GM12878 (cell line): ENCODE measurements around the gene HCK. TPM values are rescaled to one million over a fixed set of nuclear protein-coding genes. Genes with fewer than 3 reads are reported as not detected.

ENCODE experiments used
- ATAC-seq: fragments of 200-7000 bp; cut with Tn5 transposase; 3 replicates; pipeline ENCODE4 v1.9.1; 2020; ENCODE audit warnings: mild to moderate bottlenecking, moderate library complexity
- BruUV-seq: library from RNA; stranded (reverse); fragments of 400-500 nt; replicated peaks from 2 replicates; lab custom pipeline; 2021; lab: Mats Ljungman, UMichigan
- CTCF ChIA-PET: fragments of 300-600 bp; sonication (Branson Sonifier 250); formaldehyde crosslinking; extraction: SDS; loops from one replicate; lab custom pipeline; 2021; ENCODE audit warnings: inconsistent platforms; lab: Yijun Ruan, JAX
- POLR2A ChIA-PET: fragments of 350-600 bp; formaldehyde crosslinking; extraction: SDS; loops from one replicate; lab custom pipeline; 2021; ENCODE audit warnings: inconsistent platforms; lab: Charles Lee
- RAD21 ChIA-PET: fragments of 300-600 bp; sonication (Branson Sonifier 250); formaldehyde crosslinking; loops from one replicate; lab custom pipeline; 2023; ENCODE audit warnings: antibody characterized with exemption; ENCODE audit not compliant: unreplicated experiment; lab: Charles Lee
- SMC1A ChIA-PET: fragments of 300-600 bp; sonication (Branson Sonifier 250); formaldehyde crosslinking; loops from one replicate; lab custom pipeline; 2023; ENCODE audit not compliant: unreplicated experiment, uncharacterized antibody; lab: Charles Lee
- DNase-seq: peaks from one replicate; pipeline ENCODE4 v3.0.0-alpha.2; 2011; ENCODE audit warnings: low read depth, low spot score
- FAIRE-seq: peaks from 3 replicates; lab custom pipeline; 2011; peaks lifted over from hg19 to GRCh38; lab: Jason Lieb, UNC
- H2AFZ ChIP-seq: 2 replicates; pipeline ENCODE4 v1.6.0; 2011; ENCODE audit warnings: low read depth, low read length, control low read depth; ENCODE audit not compliant: control insufficient read depth
- H3K27ac ChIP-seq: 2 replicates; pipeline ENCODE4 v1.5.1; 2011; ENCODE audit warnings: control low read depth; ENCODE audit not compliant: control insufficient read depth, insufficient read depth
- H3K27me3 ChIP-seq, 2 experiments: replicated peaks in 1 of 2; 2 replicates each; pipeline versions ENCODE4 v1.6.0 to v1.6.1; 2011; ENCODE audit warnings: low read length in 1 of 2; ENCODE audit not compliant: control insufficient read depth in 2 of 2, insufficient read depth in 2 of 2
- H3K36me3 ChIP-seq, 2 experiments: 2 replicates each; pipeline ENCODE4 v1.5.1; 2011; ENCODE audit warnings: low read length in 1 of 2; ENCODE audit not compliant: control insufficient read depth in 2 of 2, insufficient read depth in 2 of 2
- H3K4me1 ChIP-seq: 2 replicates; pipeline ENCODE4 v1.6.1; 2011; ENCODE audit warnings: mild to moderate bottlenecking, low read length, moderate library complexity, mixed read lengths; ENCODE audit not compliant: control insufficient read depth, insufficient read depth
- H3K4me2 ChIP-seq: 2 replicates; pipeline ENCODE4 v1.6.0; 2011; ENCODE audit warnings: control low read depth; ENCODE audit not compliant: control insufficient read depth, insufficient read depth
- H3K4me3 ChIP-seq: fragments of 200-600 bp; sonication (generic); 2 replicates; pipeline ENCODE4 v1.5.1; 2016
- H3K79me2 ChIP-seq: 2 replicates; pipeline ENCODE4 v1.6.0; 2011; ENCODE audit warnings: low read length; ENCODE audit not compliant: control insufficient read depth, insufficient read depth
- H3K9ac ChIP-seq: 2 replicates; pipeline ENCODE4 v1.8.0; 2011; ENCODE audit warnings: low read length, control low read depth, mixed read lengths; ENCODE audit not compliant: control insufficient read depth, insufficient read depth
- H3K9me3 ChIP-seq: replicated peaks from 3 replicates; pipeline ENCODE4 v1.5.1; 2011; ENCODE audit warnings: mild to moderate bottlenecking, low read length; ENCODE audit not compliant: control insufficient read depth, insufficient read depth
- H4K20me1 ChIP-seq: 2 replicates; pipeline ENCODE4 v1.6.0; 2011; ENCODE audit not compliant: control insufficient read depth, insufficient read depth
- KLF5 ChIP-seq: fragments of 450-650 bp; IDR thresholded peaks from 2 replicates; pipeline ENCODE4 v1.6.1; 2014; ENCODE audit warnings: mild to moderate bottlenecking; ENCODE audit not compliant: partially characterized antibody
- NFYA ChIP-seq: IDR thresholded peaks from 2 replicates; pipeline ENCODE4 v1.6.1; 2011; ENCODE audit warnings: low read depth, mild to moderate bottlenecking, low read length, improper control_type of control experiment, borderline replicate concordance
- POLR2A ChIP-seq: IDR thresholded peaks from 2 replicates; pipeline ENCODE4 v1.6.1; 2011; ENCODE audit warnings: low read depth, mild to moderate bottlenecking, low read length
- POLR2AphosphoS2 ChIP-seq: IDR thresholded peaks from 2 replicates; pipeline ENCODE4 v1.6.1; 2011; ENCODE audit warnings: low read depth, mild to moderate bottlenecking, low read length, improper control_type of control experiment, moderate library complexity
- RAD21 ChIP-seq: IDR thresholded peaks from 2 replicates; pipeline ENCODE4 v1.6.1; 2011; ENCODE audit warnings: mild to moderate bottlenecking, low read depth, low read length, moderate library complexity; ENCODE audit not compliant: insufficient read depth
- SREBF2 ChIP-seq: IDR thresholded peaks from 2 replicates; pipeline ENCODE4 v1.6.1; 2012; ENCODE audit warnings: mild to moderate bottlenecking, low read length
- YBX1 ChIP-seq: fragments of 450-650 bp; IDR thresholded peaks from 2 replicates; pipeline ENCODE4 v1.6.1; 2016; ENCODE audit warnings: antibody characterized with exemption
- ZNF217 ChIP-seq: fragments of 450-650 bp; IDR thresholded peaks from 2 replicates; pipeline ENCODE4 v1.6.1; 2017; ENCODE audit warnings: antibody characterized with exemption, mild to moderate bottlenecking
- WGBS: methylation state at CpG from one replicate; pipeline ENCODE4 v1.1.6; 2016; ENCODE audit warnings: low lambda C conversion rate; ENCODE audit not compliant: insufficient replicate concordance, insufficient coverage; ENCODE audit errors: missing lambda C conversion rate; 5-methylcytosine and 5-hydroxymethylcytosine counted together
- in situ Hi-C: fragments of 300-500 bp; cut with MboI; formaldehyde crosslinking; loops from 9 replicates; pipeline ENCODE4 v1.14.3; 2018; ENCODE audit warnings: mixed read lengths
- intact Hi-C: fragments of 100-400 bp; cut with micrococcal nuclease; formaldehyde crosslinking; loops from one replicate; pipeline ENCODE4 v1.14.2; 2022; ENCODE audit not compliant: unreplicated experiment
- polyA plus RNA-seq, 11 experiments: library from polyadenylated mRNA; depleted of rRNA in 4 of 11; unstranded in 6 of 11; stranded (reverse) in 5 of 11; fragments of >200 nt; fragmentation: Nextera tagmentation in 4 of 11; fragmentation: Illumina TruSeq in 1 of 11; extraction: Ambion mirVana in 4 of 11; extraction: Trizol in 1 of 11; gene quantifications; 1 replicate in 1 of 11; 2 replicates in 10 of 11; pipeline versions ENCODE4 v1.2.1 to v1.2.3, GENCODE V29; 2011 to 2016; ENCODE audit warnings: inconsistent platforms in 2 of 11, missing spikeins in 2 of 11, low read depth in 1 of 11
- total RNA-seq, 4 experiments: library from RNA; depleted of rRNA in 3 of 4; stranded (reverse); fragments of >200 nt in 3 of 4; fragmentation: Illumina TruSeq in 1 of 4; extraction: Trizol in 1 of 4; gene quantifications; 2 replicates each; pipeline versions ENCODE4 v1.2.1 to v1.2.3, GENCODE V29; 2013 to 2021
- TF ChIP-seq, protein P1 (sequence below): fragments of 450-650 bp; IDR thresholded peaks from 2 replicates; pipeline ENCODE4 v1.6.1; 2014; ENCODE audit warnings: mild to moderate bottlenecking
- TF ChIP-seq, protein P2 (sequence below): fragments of 450-650 bp; IDR thresholded peaks from 2 replicates; pipeline ENCODE4 v1.6.1; 2016; ENCODE audit warnings: mild to moderate bottlenecking, moderate library complexity, borderline replicate concordance
- TF ChIP-seq, protein P3 (sequence below): fragments of 450-650 bp; IDR thresholded peaks from 2 replicates; pipeline ENCODE4 v1.6.1; 2018; ENCODE audit warnings: borderline replicate concordance, mild to moderate bottlenecking; ENCODE audit not compliant: partially characterized antibody
- TF ChIP-seq, protein P4 (sequence below): fragments of 450-650 bp; IDR thresholded peaks from 2 replicates; pipeline ENCODE4 v1.6.1; 2017; ENCODE audit warnings: mild to moderate bottlenecking, low read depth, inconsistent platforms; ENCODE audit not compliant: poor library complexity, severe bottlenecking

The HCK gene
- total and polyA plus RNA-seq, 10 of the 15 experiments (the other 5 are each of a cell fraction or from before 2014, with no cell fraction given), result 1.3 to 30.3 (median 18.5) TPM

DNA sequence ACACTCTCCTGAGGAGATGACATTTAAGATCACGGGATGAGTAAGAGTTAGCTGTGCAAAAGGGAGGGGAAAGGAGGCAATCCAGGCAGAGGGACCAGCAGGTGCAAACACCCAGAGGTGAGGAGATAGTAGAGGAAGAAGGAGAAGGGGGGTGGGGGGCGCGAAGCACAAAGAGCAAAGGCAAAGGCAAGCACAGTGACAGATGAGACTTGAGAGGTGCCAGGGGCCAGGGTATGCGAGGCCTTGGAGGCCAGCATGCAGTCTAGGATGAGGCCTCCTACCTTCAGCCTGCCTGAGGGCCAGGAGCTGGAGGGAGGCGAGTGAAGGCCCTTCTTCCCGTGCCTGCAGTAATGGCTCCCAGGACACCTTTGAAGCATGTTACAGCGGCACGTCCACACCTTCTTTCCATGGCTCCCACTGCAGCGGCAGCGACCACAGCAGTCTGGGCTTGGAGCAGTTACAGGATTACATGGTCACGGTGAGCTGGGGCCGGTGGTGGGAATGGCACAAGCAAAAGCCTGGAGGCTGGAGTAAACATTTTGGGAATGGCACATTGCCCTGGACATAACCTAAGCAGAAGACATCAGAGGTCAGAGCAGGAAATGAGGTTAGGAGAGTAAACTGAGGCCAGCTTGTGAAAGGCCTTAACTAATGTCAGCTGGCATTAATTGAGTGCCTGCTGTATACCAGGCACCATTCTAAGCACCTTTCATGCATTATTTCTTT is 23.2 kb upstream of the HCK start:
- ChIA-PET CTCF (interaction anchor here (0.5 to 9.5 kb wide), 12 partner anchors 9 to 206 kb away, joined by 3 to 140 read pairs (median 22); partner anchors contain the start of genes HCK and TM9SF4), SMC1A (interaction anchor here (1.0 to 10.2 kb wide), 6 partner anchors 16 to 176 kb away, joined by 3 to 344 read pairs (median 3); partner anchors contain the start of gene TM9SF4), POLR2A (no interaction called here), RAD21 (interaction anchor here (1.1 to 10.3 kb wide), 3 partner anchors 62 to 624 kb away, joined by 3 to 220 read pairs (median 26); no protein-coding TSS in a partner anchor)
- BruUV-seq, result no TSS peak
- H3K4me3 ChIP-seq, result no peak overlapping the region
- no peak overlapping the region for H3K9ac ChIP-seq
- H2AFZ ChIP-seq, result no peak overlapping the region
- H3K36me3 ChIP-seq, result no peaks in the 10 kb centered on the region
- H3K27ac ChIP-seq, result no peak overlapping the region
- TF ChIP-seq POLR2AphosphoS2 (no peak), SREBF2 (no peak), KLF5 (no peak), NFYA (no peak), YBX1 (no peak), ZNF217 (no peak), POLR2A (no peak), RAD21 (no peak)
- TF ChIP-seq, protein P1, sequence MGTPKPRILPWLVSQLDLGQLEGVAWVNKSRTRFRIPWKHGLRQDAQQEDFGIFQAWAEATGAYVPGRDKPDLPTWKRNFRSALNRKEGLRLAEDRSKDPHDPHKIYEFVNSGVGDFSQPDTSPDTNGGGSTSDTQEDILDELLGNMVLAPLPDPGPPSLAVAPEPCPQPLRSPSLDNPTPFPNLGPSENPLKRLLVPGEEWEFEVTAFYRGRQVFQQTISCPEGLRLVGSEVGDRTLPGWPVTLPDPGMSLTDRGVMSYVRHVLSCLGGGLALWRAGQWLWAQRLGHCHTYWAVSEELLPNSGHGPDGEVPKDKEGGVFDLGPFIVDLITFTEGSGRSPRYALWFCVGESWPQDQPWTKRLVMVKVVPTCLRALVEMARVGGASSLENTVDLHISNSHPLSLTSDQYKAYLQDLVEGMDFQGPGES, result no peak
- TF ChIP-seq, protein P2, sequence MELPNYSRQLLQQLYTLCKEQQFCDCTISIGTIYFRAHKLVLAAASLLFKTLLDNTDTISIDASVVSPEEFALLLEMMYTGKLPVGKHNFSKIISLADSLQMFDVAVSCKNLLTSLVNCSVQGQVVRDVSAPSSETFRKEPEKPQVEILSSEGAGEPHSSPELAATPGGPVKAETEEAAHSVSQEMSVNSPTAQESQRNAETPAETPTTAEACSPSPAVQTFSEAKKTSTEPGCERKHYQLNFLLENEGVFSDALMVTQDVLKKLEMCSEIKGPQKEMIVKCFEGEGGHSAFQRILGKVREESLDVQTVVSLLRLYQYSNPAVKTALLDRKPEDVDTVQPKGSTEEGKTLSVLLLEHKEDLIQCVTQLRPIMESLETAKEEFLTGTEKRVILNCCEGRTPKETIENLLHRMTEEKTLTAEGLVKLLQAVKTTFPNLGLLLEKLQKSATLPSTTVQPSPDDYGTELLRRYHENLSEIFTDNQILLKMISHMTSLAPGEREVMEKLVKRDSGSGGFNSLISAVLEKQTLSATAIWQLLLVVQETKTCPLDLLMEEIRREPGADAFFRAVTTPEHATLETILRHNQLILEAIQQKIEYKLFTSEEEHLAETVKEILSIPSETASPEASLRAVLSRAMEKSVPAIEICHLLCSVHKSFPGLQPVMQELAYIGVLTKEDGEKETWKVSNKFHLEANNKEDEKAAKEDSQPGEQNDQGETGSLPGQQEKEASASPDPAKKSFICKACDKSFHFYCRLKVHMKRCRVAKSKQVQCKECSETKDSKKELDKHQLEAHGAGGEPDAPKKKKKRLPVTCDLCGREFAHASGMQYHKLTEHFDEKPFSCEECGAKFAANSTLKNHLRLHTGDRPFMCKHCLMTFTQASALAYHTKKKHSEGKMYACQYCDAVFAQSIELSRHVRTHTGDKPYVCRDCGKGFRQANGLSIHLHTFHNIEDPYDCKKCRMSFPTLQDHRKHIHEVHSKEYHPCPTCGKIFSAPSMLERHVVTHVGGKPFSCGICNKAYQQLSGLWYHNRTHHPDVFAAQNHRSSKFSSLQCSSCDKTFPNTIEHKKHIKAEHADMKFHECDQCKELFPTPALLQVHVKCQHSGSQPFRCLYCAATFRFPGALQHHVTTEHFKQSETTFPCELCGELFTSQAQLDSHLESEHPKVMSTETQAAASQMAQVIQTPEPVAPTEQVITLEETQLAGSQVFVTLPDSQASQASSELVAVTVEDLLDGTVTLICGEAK, result no peak
- TF ChIP-seq, protein P3, sequence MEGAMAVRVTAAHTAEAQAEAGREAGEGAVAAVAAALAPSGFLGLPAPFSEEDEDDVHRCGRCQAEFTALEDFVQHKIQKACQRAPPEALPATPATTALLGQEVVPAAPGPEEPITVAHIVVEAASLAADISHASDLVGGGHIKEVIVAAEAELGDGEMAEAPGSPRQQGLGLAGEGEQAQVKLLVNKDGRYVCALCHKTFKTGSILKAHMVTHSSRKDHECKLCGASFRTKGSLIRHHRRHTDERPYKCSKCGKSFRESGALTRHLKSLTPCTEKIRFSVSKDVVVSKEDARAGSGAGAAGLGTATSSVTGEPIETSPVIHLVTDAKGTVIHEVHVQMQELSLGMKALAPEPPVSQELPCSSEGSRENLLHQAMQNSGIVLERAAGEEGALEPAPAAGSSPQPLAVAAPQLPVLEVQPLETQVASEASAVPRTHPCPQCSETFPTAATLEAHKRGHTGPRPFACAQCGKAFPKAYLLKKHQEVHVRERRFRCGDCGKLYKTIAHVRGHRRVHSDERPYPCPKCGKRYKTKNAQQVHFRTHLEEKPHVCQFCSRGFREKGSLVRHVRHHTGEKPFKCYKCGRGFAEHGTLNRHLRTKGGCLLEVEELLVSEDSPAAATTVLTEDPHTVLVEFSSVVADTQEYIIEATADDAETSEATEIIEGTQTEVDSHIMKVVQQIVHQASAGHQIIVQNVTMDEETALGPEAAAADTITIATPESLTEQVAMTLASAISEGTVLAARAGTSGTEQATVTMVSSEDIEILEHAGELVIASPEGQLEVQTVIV, result no peak
- TF ChIP-seq, protein P4, sequence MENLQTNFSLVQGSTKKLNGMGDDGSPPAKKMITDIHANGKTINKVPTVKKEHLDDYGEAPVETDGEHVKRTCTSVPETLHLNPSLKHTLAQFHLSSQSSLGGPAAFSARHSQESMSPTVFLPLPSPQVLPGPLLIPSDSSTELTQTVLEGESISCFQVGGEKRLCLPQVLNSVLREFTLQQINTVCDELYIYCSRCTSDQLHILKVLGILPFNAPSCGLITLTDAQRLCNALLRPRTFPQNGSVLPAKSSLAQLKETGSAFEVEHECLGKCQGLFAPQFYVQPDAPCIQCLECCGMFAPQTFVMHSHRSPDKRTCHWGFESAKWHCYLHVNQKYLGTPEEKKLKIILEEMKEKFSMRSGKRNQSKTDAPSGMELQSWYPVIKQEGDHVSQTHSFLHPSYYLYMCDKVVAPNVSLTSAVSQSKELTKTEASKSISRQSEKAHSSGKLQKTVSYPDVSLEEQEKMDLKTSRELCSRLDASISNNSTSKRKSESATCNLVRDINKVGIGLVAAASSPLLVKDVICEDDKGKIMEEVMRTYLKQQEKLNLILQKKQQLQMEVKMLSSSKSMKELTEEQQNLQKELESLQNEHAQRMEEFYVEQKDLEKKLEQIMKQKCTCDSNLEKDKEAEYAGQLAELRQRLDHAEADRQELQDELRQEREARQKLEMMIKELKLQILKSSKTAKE, result no peak
- H4K20me1 ChIP-seq, result no peaks in the 10 kb centered on the region
- no peaks in the 10 kb centered on the region for H3K9me3 ChIP-seq
- no peak overlapping the region for H3K4me2 ChIP-seq
- ATAC-seq (no peak), FAIRE-seq (no peak), DNase-seq (no peak)
- intact Hi-C loops (no loop called here), in situ Hi-C loops (no loop called here)
- no peaks in the 10 kb centered on the region for H3K27me3 ChIP-seq
- peaks cover 4% of the 10 kb centered on the region; the same call in 1 of the 2 replicates for H3K4me1 ChIP-seq
- H3K79me2 ChIP-seq, result no peaks in the 10 kb centered on the region
- 53% methylated on average over 12 of the region's 12 CpGs for WGBS
